Measurements from ENCODE around the gene ZNF774.

GRCh38 chr15:90375071-90375470 is 23.0 kb downstream of the ZNF774 start:
- TF ChIP-seq POLR2A (IDR thresholded peaks at IDR 0.05; ENCODE audit: control extremely low read depth in 1 of 2, low read depth in 2 of 2, low read length in 2 of 2) (no peak), ZNF274 (IDR thresholded peaks at IDR 0.05; ENCODE audit: borderline replicate concordance, extremely low read depth, low read length) (no peak), BACH1 (IDR thresholded peaks at IDR 0.05; ENCODE audit: low read length) (no peak)

All from H1 (cell line).